ENCODE data around the gene DHPS. TPM values are rescaled to one million over a fixed set of nuclear protein-coding genes. Genes with fewer than 3 reads are reported as not detected.

DHPS gene
- total and polyA plus RNA-seq, 9 donors = 55.2 to 73.4 (median 63.4) TPM

DNA sequence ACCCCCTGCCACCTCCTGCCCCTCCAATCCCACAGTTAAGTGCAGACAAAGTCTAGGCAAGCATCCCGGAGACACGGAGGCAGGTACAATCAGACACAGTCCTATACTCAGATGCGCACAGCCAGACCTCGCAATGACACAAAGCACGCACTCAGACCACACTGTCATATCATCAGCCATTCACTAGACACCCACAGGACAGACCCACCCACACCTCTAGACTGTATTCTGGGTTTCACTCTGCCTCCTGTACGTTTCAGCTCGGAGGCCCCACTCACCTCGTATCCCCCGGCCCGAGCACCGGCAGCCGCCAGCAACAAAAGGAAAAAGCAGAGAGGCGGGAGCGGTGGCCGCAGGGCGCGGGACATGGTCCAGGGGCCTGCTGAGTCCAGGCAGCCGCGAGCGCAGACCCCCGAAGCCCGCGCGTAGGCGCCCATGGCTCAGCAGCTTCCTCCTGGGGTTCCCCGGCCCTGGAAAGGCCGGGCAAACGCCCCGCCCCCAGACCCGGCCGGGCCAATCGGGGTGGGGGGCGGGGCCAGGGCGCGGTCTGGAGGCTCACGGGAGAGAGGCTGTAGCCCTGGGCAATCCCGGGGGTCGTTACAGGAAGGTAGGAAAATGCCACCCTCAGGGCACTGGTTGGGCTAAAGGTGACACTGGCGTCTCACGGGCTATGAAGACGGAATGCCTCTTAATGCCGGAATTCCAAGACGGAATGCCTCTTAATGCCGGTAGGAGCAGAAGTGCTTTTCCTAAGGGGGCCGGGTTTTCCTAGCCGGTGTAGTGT lies 15.2 kb downstream of the DHPS start, which contains the start of the genes MAN2B1 and WDR83:
TSS of gene MAN2B1 (minus strand) at position 478 of the 784 bp plus-strand sequence. CDS start at position 437, 41 bp downstream.
TSS of gene WDR83 (plus strand) at position 543 of the 784 bp plus-strand sequence. CDS start 2,984 bp downstream, outside the sequence.
- WGBS (ENCODE audit: insufficient coverage) = 2% methylated on average over 45 of the region's 46 CpGs
- DNase-seq = peak; percentile 87

DNA sequence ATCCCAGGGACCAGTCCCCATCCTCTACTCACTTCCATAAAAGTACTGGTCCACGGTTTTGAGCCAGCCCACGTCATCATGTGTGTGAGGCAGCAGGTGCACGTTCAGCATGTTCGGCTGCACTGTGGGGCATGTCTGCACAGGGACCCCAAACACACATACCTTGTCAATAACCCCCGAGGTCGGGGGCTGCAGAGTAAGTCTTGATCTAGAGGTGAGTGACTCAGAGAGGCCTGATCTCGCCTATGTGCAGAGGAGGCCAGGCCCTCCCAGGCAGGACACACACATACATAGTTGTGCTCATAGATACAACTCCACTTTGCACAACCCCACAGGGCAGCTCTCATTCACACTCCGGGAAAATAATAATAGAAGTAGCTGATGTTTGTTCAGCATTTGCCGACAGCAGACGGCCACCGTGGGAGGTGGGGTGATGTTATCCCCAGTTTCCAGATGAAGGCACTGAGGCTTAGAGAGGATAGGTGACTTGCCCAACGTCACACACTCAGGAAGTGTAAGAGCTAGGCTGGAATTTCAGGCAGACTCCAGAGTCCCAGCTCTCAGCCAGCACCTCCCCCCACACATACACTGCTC lies 15.9 kb downstream of the DHPS start:
- peaks cover 44% of the 10 kb centered on the region for H3K36me3 ChIP-seq (ENCODE audit: control insufficient read depth, insufficient read depth, low read length)
- no peak overlapping the region for H3K27ac ChIP-seq (ENCODE audit: low read length)
- H3K4me1 ChIP-seq (ENCODE audit: control insufficient read depth, insufficient read depth, low read length) = peaks cover 34% of the 10 kb centered on the region
- H3K9me3 ChIP-seq (replicated peaks; ENCODE audit: control insufficient read depth, low read depth, low read length) = no peaks in the 10 kb centered on the region
- DNase-seq = no peak
- H3K4me3 ChIP-seq (ENCODE audit: low read length) = peak overlapping the region; percentile 90
- 52% methylated on average over 6 of the region's 12 CpGs for WGBS (ENCODE audit: insufficient coverage)
- no peaks in the 10 kb centered on the region for H3K27me3 ChIP-seq (ENCODE audit: control insufficient read depth, insufficient read depth, low read length)

More for the DNA sequence above, 15.2 kb downstream of the DHPS start, which contains the start of the genes MAN2B1 and WDR83:
- peak within 1 kb of the TSS; percentile 31 for H3K27ac ChIP-seq (ENCODE audit: low read length)
- H3K4me1 ChIP-seq (ENCODE audit: control insufficient read depth, insufficient read depth, low read length) = peaks cover 34% of the 10 kb centered on the region
- no peaks in the 10 kb centered on the region for H3K9me3 ChIP-seq (replicated peaks; ENCODE audit: control insufficient read depth, low read depth, low read length)
- peaks cover 40% of the 10 kb centered on the region for H3K36me3 ChIP-seq (ENCODE audit: control insufficient read depth, insufficient read depth, low read length)
- H3K27me3 ChIP-seq (ENCODE audit: control insufficient read depth, insufficient read depth, low read length) = no peaks in the 10 kb centered on the region
- peak within 1 kb of the TSS; percentile 90 for H3K4me3 ChIP-seq (ENCODE audit: low read length)

DNA sequence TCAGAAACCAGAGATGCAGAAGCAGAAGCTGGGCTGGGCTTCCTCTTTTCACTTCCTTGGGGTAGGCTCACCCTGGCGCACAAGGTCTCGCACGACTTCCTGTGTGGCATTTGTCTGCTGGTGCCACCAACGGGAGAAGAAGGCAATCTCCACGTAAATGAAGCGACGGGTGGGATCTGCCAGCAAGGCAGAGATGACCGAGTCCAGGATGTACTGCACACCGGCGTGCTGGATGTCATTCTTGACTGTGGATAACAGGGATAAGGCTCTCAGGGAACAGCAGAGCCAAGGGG lies 16.5 kb downstream of the DHPS start:
- H3K9me3 ChIP-seq (replicated peaks; ENCODE audit: control insufficient read depth, low read depth, low read length) = no peaks in the 10 kb centered on the region
- WGBS (ENCODE audit: insufficient coverage) = 80% methylated on average over 10 of the region's 10 CpGs
- H3K36me3 ChIP-seq (ENCODE audit: control insufficient read depth, insufficient read depth, low read length) = peaks cover 48% of the 10 kb centered on the region
- DNase-seq = peak; percentile 68
- no peak overlapping the region for H3K4me3 ChIP-seq (ENCODE audit: low read length)
- H3K4me1 ChIP-seq (ENCODE audit: control insufficient read depth, insufficient read depth, low read length) = peaks cover 29% of the 10 kb centered on the region
- H3K27ac ChIP-seq (ENCODE audit: low read length) = no peak overlapping the region
- H3K27me3 ChIP-seq (ENCODE audit: control insufficient read depth, insufficient read depth, low read length) = no peaks in the 10 kb centered on the region

DNA sequence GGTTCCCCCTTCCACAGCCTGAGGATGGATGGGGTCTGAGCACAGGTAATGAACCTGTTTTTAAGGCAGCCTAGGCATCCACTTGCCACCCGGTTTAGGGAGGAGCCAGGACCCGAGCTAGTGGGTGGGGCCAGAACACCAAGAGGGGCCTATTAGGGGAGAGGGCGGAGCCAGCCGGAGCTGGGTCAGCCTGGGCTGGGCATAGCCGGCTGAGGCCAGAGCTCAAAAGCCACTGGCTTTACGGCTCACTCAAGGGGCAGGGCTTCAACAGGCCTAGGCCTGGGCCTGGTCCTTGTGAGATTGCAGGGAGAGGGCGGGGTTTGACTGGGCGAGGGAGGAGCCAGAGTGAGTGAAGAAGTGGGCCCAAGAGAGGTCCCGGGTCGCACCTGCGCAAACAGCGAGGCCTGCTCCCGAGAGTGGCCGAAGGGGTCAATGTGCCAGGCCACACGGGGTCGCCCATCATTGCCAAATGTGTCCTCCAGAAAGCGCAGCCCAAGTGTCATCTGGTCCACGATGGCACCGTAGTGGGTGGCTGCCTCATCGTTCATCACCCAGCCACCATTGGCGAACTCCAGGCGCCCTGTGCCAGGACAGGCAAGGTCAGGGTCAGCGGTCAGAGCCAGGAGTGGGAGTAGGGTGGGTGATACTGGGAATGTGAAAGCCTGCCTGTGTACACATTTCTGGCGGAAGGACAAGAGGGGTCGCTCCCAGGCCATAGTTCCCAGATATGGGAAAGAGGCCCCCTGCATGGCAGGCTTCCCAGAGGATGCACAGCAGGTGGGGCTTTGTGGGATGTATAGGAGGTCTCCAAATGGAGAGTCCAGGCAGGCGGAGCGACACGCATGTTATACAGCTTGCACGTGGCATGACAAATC lies 17.0 kb downstream of the DHPS start:
- Histone ChIP-seq H3K27me3 (ENCODE audit: control insufficient read depth, insufficient read depth, low read length) (no peaks in the 10 kb centered on the region), H3K9me3 (replicated peaks; ENCODE audit: control insufficient read depth, low read depth, low read length) (no peaks in the 10 kb centered on the region), H3K4me3 (ENCODE audit: low read length) (no peak overlapping the region), H3K27ac (ENCODE audit: low read length) (no peak overlapping the region), H3K4me1 (ENCODE audit: control insufficient read depth, insufficient read depth, low read length) (peaks cover 25% of the 10 kb centered on the region), H3K36me3 (ENCODE audit: control insufficient read depth, insufficient read depth, low read length) (peaks cover 48% of the 10 kb centered on the region)
- no peak for DNase-seq
- 81% methylated on average over 29 of the region's 29 CpGs for WGBS (ENCODE audit: insufficient coverage)

DNA sequence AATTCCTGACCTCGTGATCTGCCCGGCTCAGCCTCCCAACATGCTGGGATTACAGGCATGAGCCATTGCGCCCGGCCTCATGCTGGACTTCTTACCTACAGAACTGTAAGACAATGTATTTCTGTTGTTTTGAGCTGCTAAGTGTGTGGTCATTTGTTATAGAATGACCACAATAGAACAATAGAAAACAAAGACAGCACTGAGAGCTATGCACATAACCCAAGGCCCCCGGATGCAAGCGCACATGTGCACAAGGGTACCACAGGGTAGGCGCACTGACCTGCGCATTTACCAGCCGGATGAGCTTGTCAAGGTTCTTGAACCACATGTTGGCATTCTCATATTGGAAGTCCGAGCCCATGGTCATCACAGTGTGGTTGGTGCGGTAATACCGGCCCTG lies 20.7 kb downstream of the DHPS start:
- H3K4me3 ChIP-seq (ENCODE audit: low read length) = no peak overlapping the region
- H3K27me3 ChIP-seq (ENCODE audit: control insufficient read depth, insufficient read depth, low read length) = no peaks in the 10 kb centered on the region
- H3K27ac ChIP-seq (ENCODE audit: low read length) = no peak overlapping the region
- over 99% methylated on average over 8 of the region's 12 CpGs for WGBS (ENCODE audit: insufficient coverage)
- H3K36me3 ChIP-seq (ENCODE audit: control insufficient read depth, insufficient read depth, low read length) = peaks cover 58% of the 10 kb centered on the region
- no peak for DNase-seq
- no peaks in the 10 kb centered on the region for H3K9me3 ChIP-seq (replicated peaks; ENCODE audit: control insufficient read depth, low read depth, low read length)
- H3K4me1 ChIP-seq (ENCODE audit: control insufficient read depth, insufficient read depth, low read length) = peaks cover 6% of the 10 kb centered on the region

DNA sequence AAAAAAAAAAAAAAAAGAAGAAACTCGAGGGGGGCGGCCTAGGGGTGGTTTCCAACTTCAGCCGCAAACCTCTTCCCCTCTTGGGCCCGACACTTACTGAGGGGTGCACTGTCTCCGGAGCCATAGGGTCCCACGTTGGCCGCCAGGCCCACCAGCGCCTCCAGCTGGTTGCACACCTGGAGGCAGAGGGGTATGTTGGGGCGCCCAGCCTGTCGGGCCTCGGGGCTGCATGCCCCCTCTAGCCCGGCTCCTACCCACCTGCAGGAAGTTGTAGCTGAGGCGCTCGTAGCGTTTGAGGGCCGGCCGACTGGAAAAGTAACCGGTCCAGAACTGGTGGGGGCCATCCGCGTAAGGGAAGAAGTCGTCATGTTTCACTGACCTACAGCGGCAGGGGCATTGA lies 23.7 kb downstream of the DHPS start:
- H3K36me3 ChIP-seq (ENCODE audit: control insufficient read depth, insufficient read depth, low read length) = peaks cover 48% of the 10 kb centered on the region
- H3K4me3 ChIP-seq (ENCODE audit: low read length) = no peak overlapping the region
- no peak for DNase-seq
- no peaks in the 10 kb centered on the region for H3K4me1 ChIP-seq (ENCODE audit: control insufficient read depth, insufficient read depth, low read length)
- 93% methylated on average over 15 of the region's 22 CpGs for WGBS (ENCODE audit: insufficient coverage)
- H3K27me3 ChIP-seq (ENCODE audit: control insufficient read depth, insufficient read depth, low read length) = no peaks in the 10 kb centered on the region
- no peak overlapping the region for H3K27ac ChIP-seq (ENCODE audit: low read length)
- H3K9me3 ChIP-seq (replicated peaks; ENCODE audit: control insufficient read depth, low read depth, low read length) = no peaks in the 10 kb centered on the region

DNA sequence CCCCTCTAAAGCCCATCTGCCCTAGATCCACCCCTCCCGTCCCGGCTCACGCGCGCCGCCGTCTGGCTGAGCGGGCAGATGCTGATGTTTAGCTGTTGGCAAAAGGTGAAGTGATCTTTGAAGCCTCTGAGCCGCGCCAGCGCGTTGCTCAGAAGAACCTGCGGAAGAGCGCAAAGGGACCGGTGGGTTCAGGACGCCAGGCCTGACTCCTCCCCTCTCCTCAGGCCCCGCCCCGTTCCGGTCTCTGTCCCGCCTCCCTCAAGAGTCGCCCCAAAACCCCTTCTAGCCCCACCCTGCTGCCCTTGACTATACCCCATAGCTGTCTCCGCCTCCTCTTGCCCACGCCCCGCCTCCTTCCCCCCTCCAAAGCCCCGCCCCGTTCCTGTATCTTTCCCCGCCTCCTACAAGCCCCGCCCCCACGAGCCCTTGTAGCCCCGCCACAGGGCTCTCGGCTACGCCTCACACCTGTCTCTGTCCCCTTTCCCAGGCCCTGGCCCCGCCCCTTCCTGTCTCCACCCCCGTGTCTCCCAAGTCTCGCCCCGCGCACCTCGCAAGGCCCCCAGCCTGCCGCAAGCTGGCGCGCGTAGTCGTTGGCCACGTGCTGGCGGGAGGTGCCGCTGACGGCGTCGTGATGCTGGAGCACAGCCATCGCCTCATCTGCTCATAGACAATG lies 24.6 kb downstream of the DHPS start:
- DNase-seq = no peak
- no peaks in the 10 kb centered on the region for H3K9me3 ChIP-seq (replicated peaks; ENCODE audit: control insufficient read depth, low read depth, low read length)
- H3K4me1 ChIP-seq (ENCODE audit: control insufficient read depth, insufficient read depth, low read length) = no peaks in the 10 kb centered on the region
- H3K36me3 ChIP-seq (ENCODE audit: control insufficient read depth, insufficient read depth, low read length) = peaks cover 43% of the 10 kb centered on the region
- no peak overlapping the region for H3K4me3 ChIP-seq (ENCODE audit: low read length)
- H3K27ac ChIP-seq (ENCODE audit: low read length) = no peak overlapping the region
- H3K27me3 ChIP-seq (ENCODE audit: control insufficient read depth, insufficient read depth, low read length) = no peaks in the 10 kb centered on the region
- 62% methylated on average over 25 of the region's 50 CpGs for WGBS (ENCODE audit: insufficient coverage)

DNA sequence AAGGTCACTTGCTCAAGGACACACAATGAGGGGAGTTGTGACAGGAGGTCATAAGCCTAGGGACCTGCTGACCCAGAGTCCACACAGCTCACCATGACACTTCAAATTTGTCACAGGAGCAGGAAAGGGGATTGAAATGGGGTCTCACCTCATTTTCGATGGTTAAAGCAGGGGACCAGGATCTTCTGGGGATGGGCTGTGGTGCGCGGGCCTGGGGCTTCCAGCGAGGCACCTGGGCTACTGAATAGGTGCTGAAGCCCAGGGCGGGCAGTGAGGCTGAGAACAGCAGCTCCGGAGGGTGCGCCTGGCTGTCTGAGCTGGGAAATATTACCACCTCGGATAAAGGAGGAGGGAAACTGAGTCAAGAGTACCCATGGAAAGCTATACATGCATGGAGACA lies 26.1 kb downstream of the DHPS start:
- Histone ChIP-seq H3K27ac (ENCODE audit: low read length) (no peak overlapping the region), H3K36me3 (ENCODE audit: control insufficient read depth, insufficient read depth, low read length) (peaks cover 32% of the 10 kb centered on the region), H3K4me1 (ENCODE audit: control insufficient read depth, insufficient read depth, low read length) (no peaks in the 10 kb centered on the region), H3K9me3 (replicated peaks; ENCODE audit: control insufficient read depth, low read depth, low read length) (no peaks in the 10 kb centered on the region), H3K27me3 (ENCODE audit: control insufficient read depth, insufficient read depth, low read length) (no peaks in the 10 kb centered on the region), H3K4me3 (ENCODE audit: low read length) (no peak overlapping the region)
- 93% methylated on average over 7 of the region's 8 CpGs for WGBS (ENCODE audit: insufficient coverage)
- no peak for DNase-seq

DNA sequence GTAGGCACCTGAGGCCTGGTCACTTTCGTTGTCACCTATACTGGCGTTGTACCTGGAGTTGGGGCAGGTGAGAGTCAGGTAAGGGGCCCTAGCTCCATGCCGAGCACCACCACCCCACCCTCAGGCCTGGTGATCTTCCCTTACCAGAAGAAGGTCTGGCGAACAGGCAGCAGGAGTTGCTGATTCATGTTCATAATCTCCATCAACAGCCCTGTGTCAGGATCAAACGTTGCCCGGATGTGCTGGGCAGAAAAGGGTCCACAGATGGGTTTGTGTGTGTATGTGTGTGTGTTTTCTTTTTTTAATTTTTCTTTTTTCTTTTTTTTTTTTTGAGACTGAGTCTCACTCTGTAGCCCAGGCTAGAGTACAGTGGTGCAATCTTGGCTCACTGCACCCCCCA lies 29.5 kb downstream of the DHPS start:
- WGBS (ENCODE audit: insufficient coverage) = 100% methylated on average over 1 of the region's 6 CpGs
- Histone ChIP-seq H3K4me1 (ENCODE audit: control insufficient read depth, insufficient read depth, low read length) (peaks cover 13% of the 10 kb centered on the region), H3K27me3 (ENCODE audit: control insufficient read depth, insufficient read depth, low read length) (peaks cover 6% of the 10 kb centered on the region), H3K36me3 (ENCODE audit: control insufficient read depth, insufficient read depth, low read length) (peaks cover 24% of the 10 kb centered on the region), H3K4me3 (ENCODE audit: low read length) (no peak overlapping the region), H3K9me3 (replicated peaks; ENCODE audit: control insufficient read depth, low read depth, low read length) (no peaks in the 10 kb centered on the region), H3K27ac (ENCODE audit: low read length) (no peak overlapping the region)
- DNase-seq = no peak

All from muscle of leg (tissue), 11 donors.